ENCODE data around the gene KCNB1.
"Not testable (repeated sequence)": the region's sequence is repeated elsewhere in the genome, so short reads cannot be mapped to it uniquely, and the experiment has no call there.

Gene KCNB1

DNA sequence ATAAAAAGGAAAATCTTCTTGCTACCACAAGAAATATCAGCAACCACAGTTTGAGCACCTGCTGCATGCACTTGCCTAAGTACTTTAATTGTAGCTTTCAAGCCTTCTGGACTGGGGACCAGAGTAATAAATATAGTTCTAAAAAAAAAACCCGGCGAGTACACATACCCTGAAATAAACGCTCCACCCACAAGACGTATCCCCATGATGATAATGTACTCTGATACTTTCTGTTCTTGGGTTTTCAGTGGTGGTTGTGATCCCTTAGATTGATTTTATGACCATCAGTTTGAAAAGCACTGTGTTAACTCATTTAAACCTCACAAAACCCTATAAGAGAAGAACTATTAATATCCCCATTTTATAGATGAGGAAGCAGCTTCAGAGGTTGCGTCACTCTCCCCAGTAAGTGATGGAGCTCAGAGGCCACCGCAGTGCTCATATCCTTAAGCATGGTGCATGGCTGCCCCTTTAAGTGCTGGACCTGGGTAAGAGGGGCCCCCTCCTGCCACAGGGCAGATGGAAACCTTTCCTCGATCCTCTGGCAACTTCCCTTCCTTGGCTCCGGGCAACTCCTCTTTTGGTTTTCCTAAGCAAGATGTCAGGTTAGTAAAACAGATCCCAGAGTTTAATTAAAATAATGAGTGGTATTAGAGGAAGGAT is 67.3 kb downstream of the KCNB1 start:
- in situ Hi-C loops (cut with HindIII; ENCODE audit: low sequenced_read_pairs), result no loop called here
- no peak overlapping the region for H3K4me3 ChIP-seq (ENCODE audit: low read depth, low read length)
- no peak for DNase-seq (ENCODE audit: low read depth, low spot score)
- TF ChIP-seq, protein P1, sequence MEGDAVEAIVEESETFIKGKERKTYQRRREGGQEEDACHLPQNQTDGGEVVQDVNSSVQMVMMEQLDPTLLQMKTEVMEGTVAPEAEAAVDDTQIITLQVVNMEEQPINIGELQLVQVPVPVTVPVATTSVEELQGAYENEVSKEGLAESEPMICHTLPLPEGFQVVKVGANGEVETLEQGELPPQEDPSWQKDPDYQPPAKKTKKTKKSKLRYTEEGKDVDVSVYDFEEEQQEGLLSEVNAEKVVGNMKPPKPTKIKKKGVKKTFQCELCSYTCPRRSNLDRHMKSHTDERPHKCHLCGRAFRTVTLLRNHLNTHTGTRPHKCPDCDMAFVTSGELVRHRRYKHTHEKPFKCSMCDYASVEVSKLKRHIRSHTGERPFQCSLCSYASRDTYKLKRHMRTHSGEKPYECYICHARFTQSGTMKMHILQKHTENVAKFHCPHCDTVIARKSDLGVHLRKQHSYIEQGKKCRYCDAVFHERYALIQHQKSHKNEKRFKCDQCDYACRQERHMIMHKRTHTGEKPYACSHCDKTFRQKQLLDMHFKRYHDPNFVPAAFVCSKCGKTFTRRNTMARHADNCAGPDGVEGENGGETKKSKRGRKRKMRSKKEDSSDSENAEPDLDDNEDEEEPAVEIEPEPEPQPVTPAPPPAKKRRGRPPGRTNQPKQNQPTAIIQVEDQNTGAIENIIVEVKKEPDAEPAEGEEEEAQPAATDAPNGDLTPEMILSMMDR (IDR thresholded peaks at IDR 0.05; ENCODE audit: low read depth, low read length), result no peak

DNA sequence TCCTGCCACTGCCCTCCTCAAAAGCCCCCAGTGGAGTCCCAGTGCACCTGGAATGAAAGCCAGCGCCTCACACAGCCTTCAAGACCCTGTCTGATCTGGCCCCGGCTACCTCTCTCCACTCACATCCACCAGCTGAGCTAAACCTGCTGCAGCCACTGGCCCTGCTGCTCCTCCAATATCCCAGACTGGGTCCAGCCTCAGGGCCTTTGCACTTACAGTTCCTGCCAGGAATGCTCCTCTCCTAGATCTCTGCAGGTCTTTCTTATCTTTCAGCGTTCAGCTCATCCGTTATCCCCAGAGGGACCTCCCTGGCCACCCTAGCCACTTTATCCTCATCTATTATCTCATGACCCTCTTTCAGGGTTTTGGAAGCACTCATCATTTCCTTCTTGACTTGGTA is 68.8 kb downstream of the KCNB1 start:
- no peak overlapping the region for H3K4me3 ChIP-seq (ENCODE audit: low read depth, low read length)
- DNase-seq (ENCODE audit: low read depth, low spot score), result no peak
- TF ChIP-seq, protein P1 (IDR thresholded peaks at IDR 0.05; ENCODE audit: low read depth, low read length), result no peak
- in situ Hi-C loops (cut with HindIII; ENCODE audit: low sequenced_read_pairs), result no loop called here

DNA sequence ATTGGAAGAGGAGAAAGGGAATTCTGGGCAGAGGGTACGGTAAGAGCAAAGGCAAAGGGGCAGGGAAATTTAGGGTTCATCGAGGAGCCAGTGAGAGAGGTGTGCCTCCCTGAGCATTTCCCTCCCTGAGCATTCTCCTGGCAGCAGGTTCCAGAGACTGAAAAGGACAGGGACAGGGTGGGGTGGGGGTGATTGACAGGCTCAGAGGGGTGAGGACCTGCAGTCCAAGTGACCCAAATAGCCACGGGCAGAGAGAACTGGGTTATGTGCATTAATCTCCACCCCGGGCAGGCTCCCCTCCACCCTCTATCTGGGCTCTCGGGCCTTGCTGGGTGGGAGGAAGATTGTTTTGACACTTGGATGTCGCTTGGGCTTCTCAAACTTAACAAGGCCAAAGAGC is 69.5 kb downstream of the KCNB1 start:
- in situ Hi-C loops (cut with HindIII; ENCODE audit: low sequenced_read_pairs), result no loop called here
- TF ChIP-seq, protein P1 (IDR thresholded peaks at IDR 0.05; ENCODE audit: low read depth, low read length), result no peak
- no peak for DNase-seq (ENCODE audit: low read depth, low spot score)
- H3K4me3 ChIP-seq (ENCODE audit: low read depth, low read length), result no peak overlapping the region

DNA sequence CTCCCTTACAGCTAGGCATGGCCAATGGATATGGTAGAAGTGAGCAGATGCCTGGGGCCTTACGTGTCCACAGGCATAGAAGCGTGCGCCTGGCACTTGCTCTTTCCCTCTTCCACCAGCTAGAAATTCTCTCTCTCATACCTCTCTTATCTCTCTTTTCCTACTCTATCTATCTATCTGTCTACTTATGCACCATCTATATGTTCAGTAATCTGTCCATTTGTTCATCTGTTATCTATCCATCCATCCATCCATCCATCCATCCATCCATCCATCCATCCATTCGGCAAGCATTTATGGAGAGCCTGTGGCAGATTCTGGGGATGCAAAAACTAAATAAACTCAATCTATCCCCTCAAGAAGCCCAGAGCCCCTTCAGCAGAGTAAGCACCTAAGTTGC is 70.2 kb downstream of the KCNB1 start:
- no peak overlapping the region for H3K4me3 ChIP-seq (ENCODE audit: low read depth, low read length)
- TF ChIP-seq, protein P1 (IDR thresholded peaks at IDR 0.05; ENCODE audit: low read depth, low read length), result no peak
- DNase-seq (ENCODE audit: low read depth, low spot score), result no peak
- in situ Hi-C loops (cut with HindIII; ENCODE audit: low sequenced_read_pairs), result no loop called here

DNA sequence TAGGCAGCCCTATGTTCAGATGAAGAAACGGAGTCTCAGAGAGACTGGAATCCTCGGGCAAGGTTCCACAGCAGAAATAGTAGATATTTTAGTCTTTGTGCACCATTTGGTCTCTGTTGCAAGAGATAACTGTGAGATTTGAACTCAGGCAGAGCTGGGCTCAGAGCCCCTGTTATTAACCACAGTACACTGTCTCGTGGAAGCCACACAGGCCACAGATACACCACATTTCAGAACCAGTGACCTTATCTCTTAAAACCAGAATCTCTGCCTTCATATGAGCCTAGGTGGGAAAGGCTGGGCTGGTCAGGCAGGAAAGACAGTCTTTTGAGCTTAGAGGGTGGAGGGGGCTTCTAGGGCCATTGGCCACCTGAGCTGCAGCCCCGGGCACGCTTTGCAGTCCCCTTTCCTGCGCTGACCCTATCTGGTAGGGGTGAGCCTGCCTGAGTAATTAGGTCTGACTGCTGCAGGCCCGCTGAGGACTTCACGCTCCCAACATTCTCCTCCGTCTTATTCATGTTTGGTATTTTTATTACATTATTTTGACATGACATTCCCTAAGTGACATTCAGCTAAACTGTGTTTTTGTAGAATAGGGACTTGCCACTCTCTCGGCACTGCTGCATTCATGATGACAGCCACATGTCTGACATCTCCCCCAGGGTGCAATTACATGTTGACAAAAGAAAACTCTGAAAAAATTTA is 71.1 kb downstream of the KCNB1 start:
- no peak for DNase-seq (ENCODE audit: low read depth, low spot score)
- H3K4me3 ChIP-seq (ENCODE audit: low read depth, low read length), result no peak overlapping the region
- TF ChIP-seq, protein P1 (IDR thresholded peaks at IDR 0.05; ENCODE audit: low read depth, low read length), result no peak
- in situ Hi-C loops (cut with HindIII; ENCODE audit: low sequenced_read_pairs), result no loop called here

DNA sequence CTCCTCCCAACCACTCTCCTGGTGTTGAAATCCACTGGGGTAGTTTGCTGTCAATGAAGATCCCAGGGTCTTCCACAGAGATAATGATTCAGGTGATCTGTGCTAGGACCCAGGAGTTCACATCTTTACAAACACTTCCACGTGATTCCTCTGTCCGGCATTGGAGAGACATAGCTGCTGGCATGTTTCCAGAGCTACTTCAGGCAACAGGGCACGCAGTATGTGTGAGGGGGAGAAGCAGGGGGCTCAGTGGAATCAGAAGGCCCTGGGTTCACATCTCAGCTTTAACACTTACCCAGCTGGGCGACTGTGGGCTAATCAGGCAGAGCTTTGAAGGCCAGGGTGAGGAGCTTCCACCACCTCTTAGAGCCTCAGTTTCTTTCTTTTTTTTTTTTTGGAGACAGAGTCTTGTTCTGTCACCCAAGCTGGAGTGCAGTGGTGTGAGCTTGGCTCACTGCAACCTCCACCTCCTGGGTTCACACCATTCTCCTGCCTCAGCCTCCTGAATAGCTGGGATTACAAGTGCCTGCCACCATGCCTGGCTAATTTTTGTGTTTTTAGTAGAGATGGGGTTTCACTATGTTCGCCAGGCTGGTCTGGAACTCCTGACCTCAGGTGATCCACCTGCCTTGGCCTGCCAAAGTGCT is 72.4 kb downstream of the KCNB1 start:
- DNase-seq (ENCODE audit: low read depth, low spot score); H3K4me3 ChIP-seq (ENCODE audit: low read depth, low read length); in situ Hi-C loops (cut with HindIII; ENCODE audit: low sequenced_read_pairs): not testable (repeated sequence)
